Lower leg skin (tissue), 3 donors: ENCODE data around the gene PRL.

Experiments
- POLR2A ChIP-seq, 2 donors: fragments of 450-650 bp; IDR thresholded peaks; one replicate each; pipeline ENCODE4 v1.6.1; 2016 to 2017; ENCODE audit warnings: antibody characterized with exemption in 2 of 2, mild to moderate bottlenecking in 1 of 2, moderate library complexity in 1 of 2
- TF ChIP-seq, protein P1 (sequence below), 3 donors: fragments of 450-650 bp; IDR thresholded peaks; one replicate each; pipeline ENCODE4 v1.5.1; 2016; ENCODE audit warnings: antibody characterized with exemption in 3 of 3, mild to moderate bottlenecking in 3 of 3, moderate library complexity in 2 of 3

DNA sequence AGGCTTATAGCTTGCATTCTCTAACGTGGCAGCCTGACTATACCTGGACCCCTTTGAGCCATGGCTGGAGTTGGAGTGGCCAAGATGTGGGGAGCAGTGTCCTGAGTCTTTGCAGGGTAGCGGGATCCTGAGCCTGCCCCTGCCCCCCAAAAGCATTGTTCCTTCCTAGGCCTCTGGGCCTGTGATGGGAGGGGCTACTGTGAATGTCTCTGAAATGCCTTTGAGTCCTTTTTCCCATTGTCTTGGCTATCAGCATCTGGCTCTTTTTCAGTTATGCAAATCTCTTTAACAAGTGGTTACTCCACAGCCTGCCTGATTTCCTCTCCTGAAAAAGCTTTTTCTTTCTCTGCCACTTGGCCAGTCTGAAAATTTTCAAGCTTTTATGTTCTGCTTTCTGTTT is 17.0 kb upstream of the PRL start:
- TF ChIP-seq, protein P1, sequence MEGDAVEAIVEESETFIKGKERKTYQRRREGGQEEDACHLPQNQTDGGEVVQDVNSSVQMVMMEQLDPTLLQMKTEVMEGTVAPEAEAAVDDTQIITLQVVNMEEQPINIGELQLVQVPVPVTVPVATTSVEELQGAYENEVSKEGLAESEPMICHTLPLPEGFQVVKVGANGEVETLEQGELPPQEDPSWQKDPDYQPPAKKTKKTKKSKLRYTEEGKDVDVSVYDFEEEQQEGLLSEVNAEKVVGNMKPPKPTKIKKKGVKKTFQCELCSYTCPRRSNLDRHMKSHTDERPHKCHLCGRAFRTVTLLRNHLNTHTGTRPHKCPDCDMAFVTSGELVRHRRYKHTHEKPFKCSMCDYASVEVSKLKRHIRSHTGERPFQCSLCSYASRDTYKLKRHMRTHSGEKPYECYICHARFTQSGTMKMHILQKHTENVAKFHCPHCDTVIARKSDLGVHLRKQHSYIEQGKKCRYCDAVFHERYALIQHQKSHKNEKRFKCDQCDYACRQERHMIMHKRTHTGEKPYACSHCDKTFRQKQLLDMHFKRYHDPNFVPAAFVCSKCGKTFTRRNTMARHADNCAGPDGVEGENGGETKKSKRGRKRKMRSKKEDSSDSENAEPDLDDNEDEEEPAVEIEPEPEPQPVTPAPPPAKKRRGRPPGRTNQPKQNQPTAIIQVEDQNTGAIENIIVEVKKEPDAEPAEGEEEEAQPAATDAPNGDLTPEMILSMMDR (IDR thresholded peaks at IDR 0.05): no peak
- TF ChIP-seq POLR2A (IDR thresholded peaks at IDR 0.05): no peak
